A549 (cell line): ENCODE measurements around the gene ZNF594.

Experiments used
- CBX2 ChIP-seq: fragments of 200-600 bp; sonication (generic); IDR thresholded peaks from 2 replicates; pipeline ENCODE4 v1.6.1; 2016; ENCODE audit warnings: low read depth, mild to moderate bottlenecking, borderline replicate concordance
- CTCF ChIP-seq: fragments of >200 bp; sonication (Bioruptor Twin); formaldehyde crosslinking; IDR thresholded peaks from 3 replicates; pipeline ENCODE4 v1.5.1; 2016
- E2F6 ChIP-seq: IDR thresholded peaks from 2 replicates; pipeline ENCODE4 v1.6.1; 2012; ENCODE audit warnings: low read depth, borderline replicate concordance
- EHMT2 ChIP-seq: fragments of 200-600 bp; sonication (generic); IDR thresholded peaks from 2 replicates; pipeline ENCODE4 v1.6.1; 2016; ENCODE audit warnings: antibody characterized with exemption, low read depth, mild to moderate bottlenecking, moderate library complexity
- ESRRA ChIP-seq: fragments of 150-350 bp; IDR thresholded peaks from 2 replicates; pipeline ENCODE4 v1.6.1; 2014; ENCODE audit warnings: mild to moderate bottlenecking, low read length, borderline replicate concordance
- NFE2L2 ChIP-seq: fragments of 150-350 bp; conservative IDR thresholded peaks from 2 replicates; pipeline ENCODE4 v1.6.1; 2014; ENCODE audit warnings: low read length
- RCOR1 ChIP-seq: fragments of 150-350 bp; IDR thresholded peaks from 2 replicates; pipeline ENCODE4 v1.6.1; 2014; ENCODE audit warnings: antibody characterized with exemption, low read length, low read depth
- RNF2 ChIP-seq: fragments of 200-600 bp; sonication (generic); IDR thresholded peaks from 2 replicates; pipeline ENCODE4 v1.6.1; 2016; ENCODE audit warnings: low read depth, mild to moderate bottlenecking, antibody characterized with exemption, moderate library complexity, borderline replicate concordance
- ZFP36 ChIP-seq: fragments of 450-650 bp; IDR thresholded peaks from 2 replicates; pipeline ENCODE4 v1.6.1; 2014; ENCODE audit warnings: borderline replicate concordance; ENCODE audit not compliant: partially characterized antibody

DNA sequence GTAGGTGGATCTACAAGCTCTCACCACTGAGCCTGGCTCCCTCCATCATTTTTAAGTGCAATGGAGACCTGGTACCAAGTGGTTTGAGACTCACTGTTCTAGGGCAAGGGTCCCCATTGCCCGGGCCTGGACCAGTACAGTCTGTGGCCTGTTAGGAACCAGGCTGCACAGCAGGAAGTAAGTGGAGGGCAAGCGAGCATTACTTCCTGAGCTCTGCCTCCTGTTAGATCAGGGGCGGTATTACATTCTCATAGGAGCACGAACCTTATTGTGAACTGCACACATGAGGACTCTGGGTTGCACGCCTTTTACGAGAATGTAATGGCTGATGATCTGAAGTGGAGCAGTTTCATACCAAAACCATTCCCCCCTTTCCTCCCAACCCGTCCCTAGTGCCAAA is 6.8 kb upstream of the ZNF594 start:
- TF ChIP-seq ESRRA = no peak
- TF ChIP-seq CBX2 = no peak
- TF ChIP-seq CTCF = no peak
- TF ChIP-seq ZFP36 = no peak
- TF ChIP-seq RCOR1 = no peak
- TF ChIP-seq RNF2 = no peak
- TF ChIP-seq EHMT2 = no peak
- TF ChIP-seq E2F6 = no peak
- no peak for TF ChIP-seq NFE2L2
